Measurements from ENCODE around the gene SLC16A9. TPM values are rescaled to one million over a fixed set of nuclear protein-coding genes. Genes with fewer than 3 reads are reported as not detected.

SLC16A9 gene
- total and polyA plus RNA-seq, 2 donors (not counting 3 experiments of a cell fraction or from before 2014, with no cell fraction given) = 0.35 TPM; not detected in 1

DNA sequence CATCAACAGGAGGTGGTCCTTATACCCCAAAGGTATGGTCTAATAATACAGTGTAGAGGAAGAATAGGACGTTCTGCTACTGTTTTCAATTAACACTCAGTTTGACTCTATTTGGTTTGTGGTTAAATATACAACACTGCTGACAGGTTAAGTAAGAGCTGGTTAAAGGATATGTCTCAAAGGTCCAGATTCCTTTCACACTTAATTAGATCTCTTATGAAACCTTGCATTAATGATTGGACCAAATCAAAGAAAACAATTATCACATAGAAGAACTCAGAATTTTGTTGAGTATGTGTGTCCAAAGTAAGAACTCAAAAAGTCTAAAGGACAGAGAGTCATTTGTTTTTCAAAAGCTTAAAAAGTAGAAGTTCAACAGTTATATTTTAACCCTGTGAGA lies 25.6 kb upstream of the SLC16A9 start:
- H4K20me1 ChIP-seq (replicated peaks; ENCODE audit: control insufficient read depth, extremely low read depth, insufficient read depth, low read length) = no peaks in the 10 kb centered on the region
- TF ChIP-seq, protein P1, sequence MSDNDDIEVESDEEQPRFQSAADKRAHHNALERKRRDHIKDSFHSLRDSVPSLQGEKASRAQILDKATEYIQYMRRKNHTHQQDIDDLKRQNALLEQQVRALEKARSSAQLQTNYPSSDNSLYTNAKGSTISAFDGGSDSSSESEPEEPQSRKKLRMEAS (IDR thresholded peaks at IDR 0.05; ENCODE audit: insufficient read depth, insufficient read length) = no peak
- TF ChIP-seq FOS (IDR thresholded peaks at IDR 0.05; ENCODE audit: borderline replicate concordance, insufficient read depth, low read length) (no peak), EZH2 (IDR thresholded peaks at IDR 0.05; ENCODE audit: borderline replicate concordance, low read depth, low read length, severe bottlenecking) (no peak), GATA2 (IDR thresholded peaks at IDR 0.05; ENCODE audit: insufficient read depth, insufficient read length, low read depth, low read length) (no peak)
- TF ChIP-seq, protein P2, sequence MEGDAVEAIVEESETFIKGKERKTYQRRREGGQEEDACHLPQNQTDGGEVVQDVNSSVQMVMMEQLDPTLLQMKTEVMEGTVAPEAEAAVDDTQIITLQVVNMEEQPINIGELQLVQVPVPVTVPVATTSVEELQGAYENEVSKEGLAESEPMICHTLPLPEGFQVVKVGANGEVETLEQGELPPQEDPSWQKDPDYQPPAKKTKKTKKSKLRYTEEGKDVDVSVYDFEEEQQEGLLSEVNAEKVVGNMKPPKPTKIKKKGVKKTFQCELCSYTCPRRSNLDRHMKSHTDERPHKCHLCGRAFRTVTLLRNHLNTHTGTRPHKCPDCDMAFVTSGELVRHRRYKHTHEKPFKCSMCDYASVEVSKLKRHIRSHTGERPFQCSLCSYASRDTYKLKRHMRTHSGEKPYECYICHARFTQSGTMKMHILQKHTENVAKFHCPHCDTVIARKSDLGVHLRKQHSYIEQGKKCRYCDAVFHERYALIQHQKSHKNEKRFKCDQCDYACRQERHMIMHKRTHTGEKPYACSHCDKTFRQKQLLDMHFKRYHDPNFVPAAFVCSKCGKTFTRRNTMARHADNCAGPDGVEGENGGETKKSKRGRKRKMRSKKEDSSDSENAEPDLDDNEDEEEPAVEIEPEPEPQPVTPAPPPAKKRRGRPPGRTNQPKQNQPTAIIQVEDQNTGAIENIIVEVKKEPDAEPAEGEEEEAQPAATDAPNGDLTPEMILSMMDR (IDR thresholded peaks at IDR 0.05; ENCODE audit: extremely low read depth in 1 of 2, insufficient read depth in 1 of 2, low read depth in 1 of 2, low read length in 2 of 2) = no peak
- no peaks in the 10 kb centered on the region for H3K9me1 ChIP-seq (replicated peaks; ENCODE audit: control insufficient read depth, extremely low read depth, insufficient read depth, low read length)
- no peak for DNase-seq (ENCODE audit: low read depth, low spot score)
- no peak overlapping the region for H3K4me3 ChIP-seq (replicated peaks in 1 of 3; ENCODE audit: insufficient read depth in 1 of 3, low read depth in 1 of 3, low read length in 3 of 3)
- no peak overlapping the region for H3K27ac ChIP-seq (ENCODE audit: insufficient read depth, low read depth, low read length)
- no peaks in the 10 kb centered on the region for H3K27me3 ChIP-seq (ENCODE audit: control insufficient read depth in 2 of 2, insufficient read depth in 2 of 2, low read length in 2 of 2)
- no peak for FAIRE-seq
- ChIA-PET CTCF (no interaction called here), POLR2A (no interaction called here)
- H3K79me2 ChIP-seq (ENCODE audit: control insufficient read depth, insufficient read depth, low read length) = no peaks in the 10 kb centered on the region
- H2AFZ ChIP-seq (ENCODE audit: low read depth, low read length) = no peak overlapping the region
- no peaks in the 10 kb centered on the region for H3K4me1 ChIP-seq (ENCODE audit: control insufficient read depth, extremely low read depth, insufficient read depth, low read length)
- H3K9me3 ChIP-seq (replicated peaks; ENCODE audit: control insufficient read depth, insufficient read depth, low read length) = no peaks in the 10 kb centered on the region
- H3K9ac ChIP-seq (replicated peaks; ENCODE audit: extremely low read depth, insufficient read depth, low read length) = no peak overlapping the region
- intact Hi-C loops (cut with micrococcal nuclease) = no loop called here
- dilution Hi-C loops (cut with MboI; ENCODE audit: extremely low pct_ligation_motif_present, low sequenced_read_pairs) = no loop called here
- no TSS peak for BruUV-seq (replicated peaks)
- H3K36me3 ChIP-seq (ENCODE audit: control insufficient read depth in 2 of 2, extremely low read depth in 1 of 2, insufficient read depth in 2 of 2, low read length in 2 of 2) = no peaks in the 10 kb centered on the region
- no peak overlapping the region for H3K4me2 ChIP-seq (ENCODE audit: insufficient read depth, low read length)

GRCh38 chr10:59734014-59734462 lies 24.4 kb upstream of the SLC16A9 start:
- H3K27ac ChIP-seq (ENCODE audit: insufficient read depth, low read depth, low read length) = no peak overlapping the region
- dilution Hi-C loops (cut with MboI; ENCODE audit: extremely low pct_ligation_motif_present, low sequenced_read_pairs) = no loop called here
- H3K36me3 ChIP-seq (ENCODE audit: control insufficient read depth in 2 of 2, extremely low read depth in 1 of 2, insufficient read depth in 2 of 2, low read length in 2 of 2) = no peaks in the 10 kb centered on the region
- no peak for TF ChIP-seq GATA2 (IDR thresholded peaks at IDR 0.05; ENCODE audit: insufficient read depth, insufficient read length, low read depth, low read length)
- TF ChIP-seq, protein P2 (IDR thresholded peaks at IDR 0.05; ENCODE audit: extremely low read depth in 1 of 2, insufficient read depth in 1 of 2, low read depth in 1 of 2, low read length in 2 of 2) = no peak
- no peak for TF ChIP-seq MYC (IDR thresholded peaks at IDR 0.05; ENCODE audit: low read depth, low read length)
- no peak for TF ChIP-seq POLR2A (IDR thresholded peaks at IDR 0.05; ENCODE audit: low read depth, low read length)
- TF ChIP-seq POLR2AphosphoS5 (IDR thresholded peaks at IDR 0.05; ENCODE audit: insufficient read depth, low read depth, low read length) = no peak
- TF ChIP-seq EZH2 (IDR thresholded peaks at IDR 0.05; ENCODE audit: borderline replicate concordance, low read depth, low read length, severe bottlenecking) = no peak
- H3K27me3 ChIP-seq (ENCODE audit: control insufficient read depth in 2 of 2, insufficient read depth in 2 of 2, low read length in 2 of 2) = no peaks in the 10 kb centered on the region
- FAIRE-seq = no peak
- POLR2A ChIA-PET = no interaction called here
- H3K4me3 ChIP-seq (replicated peaks in 1 of 3; ENCODE audit: insufficient read depth in 1 of 3, low read depth in 1 of 3, low read length in 3 of 3) = no peak overlapping the region
- H3K79me2 ChIP-seq (ENCODE audit: control insufficient read depth, insufficient read depth, low read length) = no peaks in the 10 kb centered on the region
- H3K4me1 ChIP-seq (ENCODE audit: control insufficient read depth, extremely low read depth, insufficient read depth, low read length) = no peaks in the 10 kb centered on the region
- intact Hi-C loops (cut with micrococcal nuclease) = no loop called here
- H3K9ac ChIP-seq (replicated peaks; ENCODE audit: extremely low read depth, insufficient read depth, low read length) = no peak overlapping the region
- H2AFZ ChIP-seq (ENCODE audit: low read depth, low read length) = no peak overlapping the region
- BruUV-seq (replicated peaks) = no TSS peak
- no peaks in the 10 kb centered on the region for H4K20me1 ChIP-seq (replicated peaks; ENCODE audit: control insufficient read depth, extremely low read depth, insufficient read depth, low read length)
- H3K9me3 ChIP-seq (replicated peaks; ENCODE audit: control insufficient read depth, insufficient read depth, low read length) = no peaks in the 10 kb centered on the region
- no peak for DNase-seq (ENCODE audit: low read depth, low spot score)
- no peaks in the 10 kb centered on the region for H3K9me1 ChIP-seq (replicated peaks; ENCODE audit: control insufficient read depth, extremely low read depth, insufficient read depth, low read length)
- H3K4me2 ChIP-seq (ENCODE audit: insufficient read depth, low read length) = no peak overlapping the region
- CTCF ChIA-PET = no interaction called here

All from endothelial cell of umbilical vein (primary cell).